MCF 10A (cell line): Measurements from ENCODE around the gene NMNAT1. TPM values are rescaled to one million over a fixed set of nuclear protein-coding genes. Genes with fewer than 3 reads are reported as not detected.

Experiments used
- BruUV-seq: library from RNA; stranded (reverse); fragments of 400-500 nt; replicated peaks from 2 replicates; lab custom pipeline; 2021; lab: Mats Ljungman, UMichigan
- CTCF ChIA-PET: fragments of 300-600 bp; sonication (Branson Sonifier 250); formaldehyde crosslinking; extraction: SDS; loops from one replicate; lab custom pipeline; 2021; ENCODE audit warnings: antibody characterized with exemption, inconsistent platforms; lab: Yijun Ruan, JAX
- POLR2A ChIA-PET: fragments of 300-600, 350-650 bp; sonication (Branson Sonifier 250); formaldehyde crosslinking; extraction: SDS; loops from one replicate; lab custom pipeline; 2020; ENCODE audit warnings: antibody characterized with exemption, inconsistent platforms; lab: Yijun Ruan, JAX
- DNase-seq: peaks from one replicate; pipeline ENCODE4 v3.0.0-alpha.2; 2018; ENCODE audit not compliant: unreplicated experiment
- H3K27ac Mint-ChIP-seq: one replicate; pipeline ENCODE4 v1.8.0; 2022; ENCODE audit warnings: mild to moderate bottlenecking, low read depth, mixed read lengths; ENCODE audit not compliant: unreplicated experiment
- H3K27me3 Mint-ChIP-seq: one replicate; pipeline ENCODE4 v1.8.0; 2022; ENCODE audit warnings: mixed read lengths; ENCODE audit not compliant: insufficient read depth, unreplicated experiment
- H3K36me3 Mint-ChIP-seq: one replicate; pipeline ENCODE4 v1.8.0; 2022; ENCODE audit warnings: mild to moderate bottlenecking, moderate library complexity, mixed read lengths; ENCODE audit not compliant: insufficient read depth, unreplicated experiment
- H3K4me1 Mint-ChIP-seq: one replicate; pipeline ENCODE4 v1.8.0; 2022; ENCODE audit warnings: mixed read lengths; ENCODE audit not compliant: insufficient read depth, unreplicated experiment
- H3K4me3 Mint-ChIP-seq: one replicate; pipeline ENCODE4 v1.8.0; 2022; ENCODE audit warnings: mild to moderate bottlenecking, moderate library complexity, mixed read lengths; ENCODE audit not compliant: unreplicated experiment
- H3K9me3 Mint-ChIP-seq: one replicate; pipeline ENCODE4 v1.8.0; 2022; ENCODE audit warnings: mixed read lengths; ENCODE audit not compliant: unreplicated experiment
- CTCF ChIP-seq: fragments of 200-600 bp; IDR thresholded peaks from one replicate; pipeline ENCODE4 v1.8.0; 2022; ENCODE audit warnings: antibody characterized with exemption, mild to moderate bottlenecking; ENCODE audit not compliant: unreplicated experiment
- intact Hi-C: fragments of 100-400 bp; cut with micrococcal nuclease; formaldehyde crosslinking; loops from 2 replicates; pipeline ENCODE4 v1.14.1; 2022
- microRNA-seq: library from miRNA; unstranded; fragments of <30 nt; microRNA quantifications from one replicate; pipeline ENCODE4 v1.2.0, GENCODE V29; 2022
- total RNA-seq: library from RNA; stranded (reverse); gene quantifications from 2 replicates; pipeline ENCODE4 v1.2.3, GENCODE V29; 2022

Gene NMNAT1
- total RNA-seq, 1 experiment from 2014 or later: 10.4 TPM

GRCh38 chr1:10031461-10031860, 88.2 kb downstream of the NMNAT1 start:
- no TSS peak for BruUV-seq
- no peaks in the 10 kb centered on the region for H3K27me3 Mint-ChIP-seq
- no peaks in the 10 kb centered on the region for H3K9me3 Mint-ChIP-seq
- no peak overlapping the region for H3K27ac Mint-ChIP-seq
- H3K4me1 Mint-ChIP-seq: peaks cover 18% of the 10 kb centered on the region
- peaks cover 11% of the 10 kb centered on the region for H3K36me3 Mint-ChIP-seq
- CTCF ChIA-PET: no interaction called here
- H3K4me3 Mint-ChIP-seq: no peak overlapping the region
- intact Hi-C loops: loop anchor here (5.0 kb wide), 2 partner anchors 76 to 154 kb away; no protein-coding TSS in a partner anchor
- no peak for DNase-seq
- no peak for TF ChIP-seq CTCF
- POLR2A ChIA-PET: no interaction called here

- peak; percentile 83 for TF ChIP-seq CTCF
- peak; percentile 98 for DNase-seq
- BruUV-seq: TSS peak; percentile 76
- intact Hi-C loops: loop anchor here (1.0 to 5.0 kb wide), 4 partner anchors 75 to 155 kb away; partner anchors contain the start of genes LZIC and NMNAT1
- H3K4me1 Mint-ChIP-seq: peaks cover 18% of the 10 kb centered on the region
- POLR2A ChIA-PET: interaction anchor here (0.8 to 3.1 kb wide), 11 partner anchors 11 to 266 kb away, joined by 3 to 35 read pairs (median 6); partner anchors contain the start of genes KIF1B, LZIC and NMNAT1
- peaks cover 24% of the 10 kb centered on the region for H3K36me3 Mint-ChIP-seq
- peak within 1 kb of the TSS; percentile 80 for H3K4me3 Mint-ChIP-seq
- H3K27ac Mint-ChIP-seq: peak within 1 kb of the TSS; percentile 78
- no peaks in the 10 kb centered on the region for H3K9me3 Mint-ChIP-seq
- CTCF ChIA-PET: interaction anchor here (0.5 to 1.1 kb wide), 3 partner anchors 33 to 383 kb away, joined by 3 to 5 read pairs (median 4); no protein-coding TSS in a partner anchor
- no peaks in the 10 kb centered on the region for H3K27me3 Mint-ChIP-seq
These were observed 89.5 kb downstream of the NMNAT1 start, which contains the start of gene UBE4B for GRCh38 chr1:10032590-10033358. TSS of gene UBE4B (plus strand) at chr1:10032958. CDS start at chr1:10033671, 713 bp downstream.

GRCh38 chr1:10033359-10033845, 90.1 kb downstream of the NMNAT1 start:
- intact Hi-C loops: loop anchor here (2.0 to 5.0 kb wide), 3 partner anchors 74 to 156 kb away; partner anchors contain the start of genes LZIC and NMNAT1
- Mint-ChIP-seq H3K9me3 (no peaks in the 10 kb centered on the region), H3K36me3 (peaks cover 30% of the 10 kb centered on the region), H3K27me3 (no peaks in the 10 kb centered on the region), H3K4me3 (peak overlapping the region; percentile 80), H3K27ac (peak overlapping the region; percentile 78), H3K4me1 (peaks cover 18% of the 10 kb centered on the region)
- peak; percentile 57 for DNase-seq
- TF ChIP-seq CTCF: no peak
- POLR2A ChIA-PET: interaction anchor here (0.7 to 3.1 kb wide), 17 partner anchors 11 to 267 kb away, joined by 3 to 35 read pairs (median 4); partner anchors contain the start of genes KIF1B, LZIC and NMNAT1
- CTCF ChIA-PET: interaction anchor here (0.5 to 1.1 kb wide), 5 partner anchors 13 to 383 kb away, joined by 3 to 5 read pairs (median 4); no protein-coding TSS in a partner anchor
- no TSS peak for BruUV-seq

Small RNAs within 50 kb of the gene (microRNA-seq; reads per million reads assigned to microRNA genes)
- 2.9 reads per million, percentile 21 among the genes with 10 or more reads in this experiment for gene MIR5697

Other genes starting within 250 kb of the NMNAT1 start
- 98.5 and 106 TPM in 2 replicates for gene CLSTN1, start 119.5 kb upstream of the NMNAT1 start, total RNA-seq
- 31.3 and 31.4 TPM in 2 replicates for gene CTNNBIP1, start 33.2 kb upstream of the NMNAT1 start, total RNA-seq
- gene LZIC, start 84 bp upstream of the NMNAT1 start, total RNA-seq: 37.2 and 42.6 TPM in 2 replicates
- gene RBP7, start 53.8 kb downstream of the NMNAT1 start, total RNA-seq: not detected in 2 replicates
- 31.2 and 43.1 TPM in 2 replicates for gene UBE4B, start 89.5 kb downstream of the NMNAT1 start, total RNA-seq